CD1c-positive myeloid dendritic cell (primary cell): ENCODE measurements around the gene SULT1C3.
A peak's percentile ranks its signal among the peaks of the same experiment; 100 is the strongest.

Experiments
- DNase-seq: peaks from one replicate; pipeline ENCODE4 v3.0.0-alpha.2; 2016; ENCODE audit errors: extremely low spot score

SULT1C3 gene

DNA sequence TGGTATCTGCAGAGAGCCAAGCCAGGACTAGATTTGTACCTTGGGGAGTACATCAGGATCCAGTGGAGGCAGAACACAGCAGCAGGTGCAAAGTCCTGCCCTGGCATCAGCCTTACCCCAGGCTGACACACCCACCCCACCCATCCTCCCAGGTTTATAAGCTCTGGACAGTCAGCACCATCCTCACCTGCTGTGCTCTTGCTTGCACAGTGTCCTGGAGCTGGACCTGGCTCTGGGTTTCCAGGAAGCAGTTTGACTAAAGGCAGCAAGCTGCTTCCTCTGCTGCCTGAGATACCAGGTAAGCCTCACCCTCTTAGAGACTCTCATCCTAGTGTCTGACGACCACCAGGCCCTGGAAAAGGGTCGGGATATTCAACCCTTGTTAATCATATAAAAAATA is at the start of gene SULT1C3:
TSS of gene SULT1C3 (plus strand) at position 183 of the 400 bp plus-strand sequence. CDS start 7,227 bp downstream, outside the sequence.
- no peak for DNase-seq

DNA sequence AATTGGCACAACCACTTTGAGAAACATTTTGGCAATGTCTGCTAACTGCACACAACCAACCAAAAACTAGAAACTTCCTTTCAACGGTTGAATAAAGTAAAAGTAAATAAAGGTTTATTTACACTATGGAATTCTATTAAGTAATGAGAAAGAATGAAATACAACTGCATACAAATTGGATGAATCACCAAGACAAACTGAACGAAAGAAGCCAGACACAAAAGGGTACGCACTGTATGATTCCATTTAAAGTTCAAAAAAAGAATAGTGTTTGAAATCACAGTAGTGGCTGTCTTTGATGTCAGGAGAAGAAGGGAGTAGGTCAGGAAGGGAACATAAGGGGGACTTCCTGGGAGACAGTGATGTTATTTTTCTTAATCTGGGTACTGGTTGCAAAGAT is 46.5 kb upstream of the SULT1C3 start:
- DNase-seq, result no peak

DNA sequence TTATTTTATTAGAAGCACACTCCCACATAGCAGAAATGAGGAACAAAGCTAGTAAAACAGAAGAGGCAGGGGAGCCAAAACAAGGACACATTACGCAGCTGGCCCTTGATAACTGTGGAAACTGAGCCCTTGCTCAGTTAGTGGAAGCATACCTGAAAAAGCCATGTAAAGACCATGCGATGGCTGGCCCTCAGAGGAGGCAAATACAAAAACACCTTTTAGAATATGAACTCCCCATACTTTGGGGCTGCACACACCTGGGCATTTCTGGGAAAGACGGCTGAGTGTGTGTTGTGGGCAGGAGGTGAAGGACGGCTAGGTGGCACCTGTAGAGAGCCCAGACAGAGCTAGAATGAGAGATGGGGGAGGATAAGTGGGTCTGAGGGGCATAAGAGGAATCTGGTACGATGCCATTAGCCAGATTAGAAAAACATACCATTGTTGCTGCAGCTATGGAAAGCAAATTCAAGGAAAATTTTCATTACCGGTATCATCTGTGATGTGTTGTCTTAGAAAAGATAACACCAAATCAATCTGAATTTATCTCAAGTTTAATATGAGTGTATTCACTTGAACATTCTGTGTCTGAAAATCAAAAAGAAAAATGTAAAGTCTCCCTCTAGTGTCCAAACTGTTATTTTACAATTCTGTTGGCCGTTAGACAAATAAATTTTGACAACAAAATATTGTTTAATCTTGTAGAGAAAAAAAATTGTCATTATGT is 45.2 kb upstream of the SULT1C3 start:
- DNase-seq, result no peak

DNA sequence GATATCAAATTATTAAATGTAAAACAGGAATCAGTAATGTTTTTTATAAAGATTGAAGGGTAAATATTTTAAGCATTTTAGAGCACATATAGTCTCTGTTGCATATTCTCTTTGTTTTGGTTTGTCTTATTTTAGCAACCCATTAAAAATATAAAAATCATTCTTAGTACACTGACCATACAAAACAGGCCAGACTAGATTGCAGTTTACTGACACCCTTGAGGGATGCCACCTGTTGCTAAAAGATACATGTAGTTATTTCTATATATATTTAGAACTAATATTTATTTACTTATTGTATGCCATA is 44.7 kb upstream of the SULT1C3 start:
- DNase-seq, result no peak

DNA sequence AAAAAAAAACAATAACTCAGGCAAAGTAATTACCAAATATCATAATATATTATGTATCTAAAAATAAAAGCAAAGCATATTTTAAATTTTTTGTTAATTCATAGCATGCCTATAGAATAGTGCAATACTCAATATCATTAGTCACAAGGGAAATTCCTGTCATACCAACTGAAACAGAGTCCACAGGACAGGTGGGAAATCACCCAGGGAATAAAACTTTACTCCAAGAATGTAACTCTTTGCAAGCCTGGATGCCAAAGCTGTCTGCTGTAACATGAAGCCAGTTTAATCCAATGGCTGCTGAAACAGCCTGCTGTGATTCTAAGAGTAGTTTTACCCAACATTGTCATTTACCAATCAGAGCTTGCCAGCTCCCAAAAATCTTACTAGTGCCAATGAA is 40.0 kb upstream of the SULT1C3 start:
- no peak for DNase-seq

DNA sequence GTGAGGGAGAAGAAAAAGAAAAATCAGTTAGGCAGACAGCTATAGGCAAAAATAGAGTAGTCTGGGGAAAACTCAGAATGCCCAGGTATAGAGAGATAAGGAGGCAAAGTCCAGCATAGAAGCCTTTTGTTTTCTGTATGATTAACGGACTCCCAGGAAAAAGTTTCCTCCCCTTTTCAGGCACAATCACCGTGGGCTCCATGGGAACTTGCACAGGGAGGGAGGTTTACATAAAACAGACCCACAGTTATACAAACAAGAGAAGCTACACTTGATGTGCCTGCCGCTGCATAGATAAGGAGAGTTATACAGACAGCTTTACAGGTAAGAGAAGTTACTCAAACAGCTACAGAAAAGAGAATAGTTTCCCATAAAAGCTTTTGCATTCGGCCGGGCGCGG is 39.2 kb upstream of the SULT1C3 start:
- no peak for DNase-seq

DNA sequence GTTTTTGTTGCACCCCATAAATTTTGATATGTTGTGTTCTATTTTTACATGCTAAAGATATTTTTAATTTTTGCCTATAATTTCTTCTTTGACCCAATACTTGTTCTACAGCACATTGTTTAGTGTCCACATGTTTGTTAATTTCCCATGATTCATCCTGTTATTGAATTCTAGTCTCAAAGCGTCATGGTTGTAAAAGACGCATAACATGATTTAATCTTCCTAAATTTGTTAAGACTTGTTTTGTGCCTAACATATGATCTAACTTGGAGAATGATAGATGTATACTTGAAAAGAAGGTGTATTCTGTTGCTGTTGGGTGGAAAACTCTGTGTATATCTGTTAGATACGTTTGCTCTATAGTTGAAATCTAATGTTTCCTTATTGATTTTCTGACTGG is 27.1 kb upstream of the SULT1C3 start:
- no peak for DNase-seq

DNA sequence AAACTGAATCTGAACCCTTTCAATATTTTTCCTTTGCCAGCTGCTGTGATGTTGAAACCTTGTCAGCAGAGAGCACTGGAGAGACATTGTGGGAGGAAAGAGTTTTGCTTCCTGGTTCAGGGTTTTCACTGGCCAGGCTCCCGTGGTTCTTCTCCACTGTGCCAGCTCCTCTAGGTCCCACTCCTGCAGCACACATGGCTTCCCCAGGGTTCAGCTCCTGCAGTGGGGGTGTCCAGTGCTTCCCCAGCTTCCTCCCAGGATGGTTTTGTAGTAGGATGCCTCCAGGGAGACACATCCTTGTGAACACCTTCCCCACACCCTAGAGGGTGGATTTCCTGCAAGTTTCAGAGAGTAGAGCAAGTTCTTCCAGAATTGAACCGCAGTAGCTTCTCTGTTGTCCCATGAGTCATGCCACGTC is 24.0 kb upstream of the SULT1C3 start:
- DNase-seq, result peak; percentile 28

DNA sequence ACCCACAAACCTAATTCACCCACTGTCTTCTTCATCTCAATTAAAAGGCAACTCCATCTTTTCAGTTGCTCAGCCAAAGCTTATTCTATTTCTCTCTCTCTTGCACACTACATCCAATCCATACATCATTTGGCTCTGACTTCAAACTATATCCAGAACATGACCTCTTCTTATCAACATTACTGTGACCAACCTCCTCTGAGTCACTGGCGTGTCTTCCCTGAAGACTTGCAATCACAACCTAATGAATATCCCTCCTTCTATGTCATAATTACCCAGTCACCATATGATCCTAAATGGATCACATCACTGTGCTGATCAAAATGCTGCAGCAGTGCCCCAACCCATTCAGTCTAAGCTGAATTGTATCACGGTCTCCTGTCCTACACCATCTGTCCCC is 22.6 kb upstream of the SULT1C3 start:
- DNase-seq, result no peak

DNA sequence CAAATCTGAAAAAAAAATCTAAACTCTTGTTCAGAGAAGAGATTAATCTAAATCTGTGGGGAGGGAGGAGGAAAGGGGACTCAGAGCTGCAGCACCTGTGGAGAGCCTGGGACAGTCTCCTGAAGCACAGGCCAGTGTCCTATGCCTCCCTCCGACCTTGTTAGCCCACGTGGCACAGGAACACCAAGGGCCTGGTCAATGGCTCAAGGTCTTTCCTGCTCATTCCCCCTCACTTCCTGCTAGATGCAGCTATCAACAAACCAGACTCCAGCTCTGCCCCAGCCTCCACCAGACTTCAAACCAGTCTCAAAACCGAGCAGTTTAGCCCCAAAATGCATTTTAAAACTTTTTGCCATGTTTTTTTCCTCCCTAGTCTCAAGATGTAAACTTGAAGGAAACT is 20.1 kb upstream of the SULT1C3 start:
- DNase-seq, result no peak

DNA sequence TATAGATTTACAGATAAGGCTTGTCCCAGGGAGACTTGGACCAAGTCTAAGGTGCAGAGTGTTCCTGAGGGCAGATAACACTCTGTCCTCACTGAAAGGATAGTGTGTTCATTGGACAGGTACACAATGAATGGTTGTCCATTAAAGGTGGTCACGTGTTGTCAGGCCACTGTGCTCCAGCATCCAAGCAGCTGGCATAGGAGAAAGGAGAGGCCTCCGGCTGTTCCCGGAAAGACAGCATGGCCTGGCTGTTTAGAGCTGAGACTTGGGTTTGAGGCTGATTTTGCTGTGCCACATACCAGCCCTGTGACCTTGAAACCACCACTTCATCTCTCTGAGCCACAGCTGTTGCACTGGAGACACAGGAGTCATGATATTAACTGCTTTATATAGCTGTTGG is 19.6 kb upstream of the SULT1C3 start:
- no peak for DNase-seq

DNA sequence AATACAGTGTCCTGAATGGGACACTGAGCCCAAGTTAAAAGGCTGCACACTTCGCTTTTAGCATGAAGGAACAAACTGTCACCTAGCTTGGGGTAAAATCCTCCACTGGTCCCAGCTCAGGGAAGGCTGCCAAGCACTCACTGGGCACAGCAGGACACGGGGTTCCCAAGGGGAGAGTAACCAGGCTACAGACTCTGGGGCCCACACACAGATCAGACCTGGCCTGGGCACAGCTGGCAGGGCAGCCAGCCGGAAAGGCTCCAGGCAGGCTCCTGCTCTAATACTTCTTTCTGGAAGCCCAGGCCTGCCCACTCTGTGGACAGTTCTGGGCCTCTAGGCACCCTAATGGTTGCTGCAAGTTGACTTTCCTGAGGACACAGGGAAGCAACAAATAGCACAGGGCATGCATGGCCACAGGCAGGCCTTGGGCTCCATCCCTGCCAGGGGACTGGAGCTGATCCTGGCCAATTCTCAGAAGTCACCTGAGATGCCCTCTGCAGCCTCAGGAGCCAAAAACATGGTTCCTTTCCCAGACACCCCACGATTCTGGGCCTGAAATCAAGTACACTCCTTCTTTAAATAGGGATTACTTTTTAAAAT is 18.7 kb upstream of the SULT1C3 start:
- DNase-seq, result no peak

DNA sequence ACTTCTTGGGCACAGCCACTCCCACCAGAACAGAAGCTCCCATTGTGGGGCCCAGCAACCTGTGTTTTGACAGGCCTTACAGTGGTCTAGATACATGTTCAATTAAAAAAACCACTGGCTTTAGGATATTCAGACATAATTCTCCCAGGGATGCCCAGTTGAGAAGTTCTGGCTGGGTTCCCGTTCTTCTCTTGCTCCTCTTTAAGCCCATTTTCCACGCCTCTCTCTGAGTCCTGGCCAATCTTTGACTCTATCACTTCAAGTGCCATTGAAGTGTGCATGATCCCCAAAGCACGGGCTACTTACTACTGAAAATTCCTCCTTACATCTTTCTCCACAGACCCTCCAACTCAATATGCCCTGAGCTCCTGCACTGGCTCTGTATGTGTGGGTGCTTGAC is 17.5 kb upstream of the SULT1C3 start:
- no peak for DNase-seq

DNA sequence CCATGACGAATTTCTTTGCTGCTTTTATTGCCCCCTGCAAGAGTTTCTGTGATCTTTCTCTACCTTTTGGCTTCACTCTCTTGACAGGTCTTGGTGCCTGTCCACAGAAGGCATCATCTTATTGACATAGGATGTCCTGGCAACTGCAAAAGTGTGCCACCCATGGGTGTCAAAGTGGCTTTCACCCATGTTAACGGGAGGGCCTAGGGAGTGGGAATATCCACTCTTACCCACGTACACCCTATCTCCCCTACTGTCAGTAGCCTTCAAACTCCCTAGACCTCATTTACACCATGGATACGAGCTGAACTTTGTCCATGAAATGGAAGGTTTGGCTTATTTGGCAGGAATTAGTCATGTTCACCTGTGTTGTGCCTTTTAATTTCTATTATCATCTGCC is 16.2 kb upstream of the SULT1C3 start:
- DNase-seq, result no peak

DNA sequence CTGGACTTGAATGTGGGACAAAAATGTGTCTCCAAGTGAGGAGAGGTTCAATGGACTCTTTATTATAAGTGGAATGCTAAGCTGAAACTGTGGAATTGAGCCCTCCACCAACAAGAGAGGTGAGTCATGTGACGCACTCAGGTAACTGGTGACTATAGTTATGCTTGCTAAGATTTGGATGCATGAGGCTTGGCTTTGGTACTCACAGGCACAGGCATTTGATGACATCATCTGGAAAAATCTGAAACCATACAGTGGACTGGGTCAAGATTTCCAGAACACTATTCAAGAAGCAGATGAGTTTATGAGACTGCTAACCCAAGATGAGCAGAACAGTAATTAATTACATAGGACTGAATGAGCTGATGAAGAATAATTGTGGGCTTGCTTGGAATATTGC is 15.7 kb upstream of the SULT1C3 start:
- no peak for DNase-seq

DNA sequence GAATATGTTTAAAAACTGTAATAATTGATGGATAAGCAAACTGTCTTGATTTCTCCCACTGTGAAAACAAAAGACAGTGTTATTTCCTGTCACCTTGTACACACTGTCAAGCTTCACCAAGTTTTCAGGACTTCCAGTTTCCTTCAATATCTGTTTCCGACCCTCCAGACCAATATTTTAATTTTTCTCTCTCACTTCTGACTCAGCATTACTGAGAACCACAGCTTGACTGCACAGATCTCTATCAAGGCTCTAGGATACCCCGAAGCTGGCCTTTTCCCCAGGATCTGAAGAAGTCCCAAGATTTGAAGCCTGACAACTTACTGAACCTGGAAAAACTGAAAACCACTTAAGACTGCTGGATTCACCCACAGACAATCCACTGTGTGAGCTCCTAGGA is 13.2 kb upstream of the SULT1C3 start:
- DNase-seq, result no peak

DNA sequence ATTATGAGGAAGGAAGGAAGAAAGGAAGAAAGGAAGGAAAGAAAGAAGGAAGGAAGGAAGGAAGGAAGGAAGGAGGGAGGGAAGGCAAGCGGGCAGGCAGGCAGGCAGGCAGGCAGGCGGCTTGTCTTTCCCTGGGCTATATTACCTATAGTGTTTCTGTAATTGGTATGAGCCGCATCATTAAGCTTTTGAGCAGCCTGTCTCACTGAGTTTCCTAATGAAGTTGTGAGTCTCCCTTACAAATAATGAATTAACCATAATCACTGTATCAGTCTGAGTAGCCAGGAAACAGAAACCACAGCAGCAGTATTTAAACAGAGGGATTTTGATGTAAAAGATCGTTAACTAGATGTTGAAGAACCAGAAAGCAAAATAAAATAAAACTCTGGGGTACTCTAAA is 11.8 kb upstream of the SULT1C3 start:
- DNase-seq, result no peak

DNA sequence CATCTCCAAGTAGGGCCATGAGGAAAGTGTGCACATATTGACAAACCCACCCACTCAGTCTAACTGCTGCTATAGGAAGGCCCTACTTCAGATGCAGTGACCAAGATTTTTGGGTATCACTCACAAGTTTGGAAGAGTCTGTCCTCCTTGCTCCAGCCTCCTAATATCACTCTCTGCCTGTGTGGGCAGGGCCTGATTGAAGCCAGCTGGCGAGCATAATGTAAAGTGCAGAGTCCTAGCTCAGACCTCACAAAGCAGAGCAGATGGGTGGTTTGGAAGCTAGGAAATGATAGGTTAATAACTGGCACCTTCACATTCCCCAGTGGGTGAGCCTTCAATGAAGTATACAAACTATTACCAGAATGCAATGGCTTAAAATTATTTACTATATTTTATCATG is 11.2 kb upstream of the SULT1C3 start:
- no peak for DNase-seq

DNA sequence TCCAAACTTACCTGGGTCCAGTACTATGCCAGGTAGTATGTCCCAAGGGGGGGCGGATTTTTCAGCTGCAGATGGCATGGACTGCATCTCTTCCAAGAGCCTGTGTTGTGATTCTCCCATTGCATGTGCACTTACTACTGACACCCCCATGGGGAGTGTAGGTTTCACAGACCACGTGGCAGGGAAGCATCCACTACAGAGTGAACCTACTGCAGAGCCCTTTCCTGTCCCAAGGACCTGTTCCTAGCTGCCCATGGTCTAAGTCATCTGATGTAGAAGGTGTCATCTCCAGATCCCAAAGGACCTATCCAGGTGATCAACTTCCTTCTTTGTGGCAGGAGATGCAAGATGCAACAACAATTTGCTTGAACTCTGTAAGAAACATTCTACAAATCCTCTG is 9.9 kb upstream of the SULT1C3 start:
- no peak for DNase-seq

DNA sequence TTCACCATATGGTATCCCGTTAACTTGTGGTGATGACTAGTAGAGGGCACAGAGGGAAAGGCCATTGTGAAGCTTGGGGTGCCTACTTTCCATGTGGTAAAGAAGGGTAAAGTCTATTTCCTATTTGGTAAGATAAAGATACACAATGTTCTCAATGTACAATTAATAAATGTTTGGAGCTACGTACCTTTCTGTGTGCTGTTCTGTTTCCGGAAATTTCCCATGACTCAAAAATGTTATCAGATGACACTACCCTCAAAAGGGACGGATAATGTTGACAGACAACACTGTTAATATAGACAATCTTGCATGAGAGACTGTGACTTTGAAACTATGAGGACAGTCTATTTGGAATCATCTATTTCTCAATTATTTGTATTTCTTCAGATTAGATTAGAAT is 4.2 kb upstream of the SULT1C3 start:
- DNase-seq, result no peak

DNA sequence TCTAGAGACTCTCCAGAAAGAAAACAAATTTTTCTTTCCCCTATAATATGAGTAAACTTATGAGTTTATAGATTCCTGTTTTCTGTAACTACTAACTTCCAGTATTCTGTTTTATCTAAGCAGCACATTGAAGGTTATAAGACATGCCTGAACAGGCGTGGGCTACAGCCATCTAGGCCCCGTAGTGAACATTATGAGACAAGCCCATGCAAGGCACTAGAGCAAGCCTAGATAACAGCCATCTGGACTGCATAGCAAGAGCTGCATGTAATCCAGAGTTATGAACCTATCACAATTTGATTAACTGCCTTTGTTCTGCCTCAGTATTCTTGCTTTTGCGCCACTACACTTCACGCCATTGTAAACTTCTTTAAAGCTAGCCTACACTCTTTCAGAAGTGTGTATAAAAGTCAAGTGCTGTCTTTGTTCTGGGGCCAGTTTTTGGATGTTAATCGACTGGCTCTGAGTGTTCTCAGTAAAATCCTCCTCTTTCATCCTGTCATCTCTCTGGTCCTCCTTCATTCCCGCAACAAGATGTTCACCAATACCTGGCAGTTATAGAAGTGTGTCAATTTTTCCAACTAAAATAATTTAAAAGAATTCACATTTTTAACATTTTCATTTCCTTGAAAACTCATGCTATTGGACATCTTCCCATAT is 3.0 kb upstream of the SULT1C3 start:
- DNase-seq, result no peak

DNA sequence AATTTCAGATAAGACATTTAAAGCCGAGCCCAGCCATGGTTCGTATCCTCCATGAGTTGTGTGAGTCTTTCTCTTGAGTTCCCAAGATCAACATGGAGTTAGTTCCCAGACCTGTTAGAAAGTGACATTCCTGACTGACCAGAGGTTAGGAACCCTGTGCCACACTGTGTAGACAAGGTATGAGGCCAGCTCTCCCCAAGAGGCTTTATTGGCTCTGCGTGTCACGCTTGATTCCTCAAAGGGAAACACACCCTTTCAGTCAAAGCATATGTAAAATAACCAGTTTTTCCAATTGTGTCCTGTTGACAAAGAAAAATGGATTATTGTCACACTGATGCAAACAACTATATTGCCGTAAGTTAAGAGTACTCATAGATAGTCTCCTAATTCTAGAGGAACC is 1.2 kb downstream of the SULT1C3 start:
- DNase-seq, result no peak

DNA sequence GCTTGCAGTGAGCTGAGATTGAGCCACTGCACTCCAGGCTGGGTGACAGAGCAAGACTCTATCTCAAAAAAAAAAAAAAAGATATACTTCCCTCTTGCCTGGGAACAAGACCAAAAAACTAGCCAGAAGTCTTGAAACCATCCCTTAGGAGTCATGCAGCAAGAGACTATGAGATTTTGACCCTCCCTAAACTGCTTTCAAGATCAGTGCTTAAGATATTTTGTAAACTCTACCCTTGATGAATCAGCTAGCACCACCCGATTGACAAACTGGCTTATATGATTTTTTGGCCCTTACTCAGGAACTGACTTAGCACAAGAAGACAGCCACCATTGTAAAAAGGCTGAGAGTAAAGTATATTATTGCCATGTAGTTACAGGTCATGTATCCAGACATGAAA is 3.8 kb downstream of the SULT1C3 start:
- no peak for DNase-seq
